Gastrocnemius medialis (tissue), 4 donors: ENCODE measurements around the gene RNF43. TPM values are rescaled to one million over a fixed set of nuclear protein-coding genes. Genes with fewer than 3 reads are reported as not detected.

Experiments used
- ATAC-seq, 2 donors: fragments of 150-250 bp; one replicate each; pipeline ENCODE4 v1.9.1; 2016
- DNase-seq, 2 donors: peaks; one replicate each; pipeline ENCODE4 v3.0.0-alpha.2; 2019
- H3K27ac ChIP-seq, 4 donors: fragments of 200-600 bp; sonication (generic); 1 replicate in 1 of 4; 2 replicates in 3 of 4; pipeline ENCODE4 v1.5.1; 2016 to 2018; ENCODE audit warnings: mild to moderate bottlenecking in 2 of 4, moderate library complexity in 1 of 4
- H3K27me3 ChIP-seq, 3 donors: fragments of 200-600 bp; sonication (generic) in 2 of 3; 1 replicate in 1 of 3; 2 replicates in 2 of 3; pipeline versions ENCODE4 v1.5.1 to v1.6.0; 2016 to 2019; ENCODE audit warnings: mild to moderate bottlenecking in 1 of 3, moderate library complexity in 1 of 3
- H3K36me3 ChIP-seq, 2 donors: fragments of 200-600 bp; sonication (generic) in 1 of 2; one replicate each; pipeline ENCODE4 v1.5.1; 2017 to 2018
- H3K4me1 ChIP-seq, 2 donors: fragments of 200-600 bp; sonication (generic) in 1 of 2; one replicate each; pipeline ENCODE4 v1.5.1; 2016 to 2017; ENCODE audit warnings: mild to moderate bottlenecking in 2 of 2
- H3K4me3 ChIP-seq, 4 donors: fragments of 200-600 bp; sonication (generic) in 3 of 4; 1 replicate in 1 of 4; 2 replicates in 3 of 4; pipeline ENCODE4 v1.5.1; 2016 to 2019; ENCODE audit warnings: mild to moderate bottlenecking in 2 of 4
- H3K9me3 ChIP-seq, 3 donors: fragments of 200-600 bp; sonication (generic) in 2 of 3; 1 replicate in 1 of 3; 2 replicates in 2 of 3; pipeline ENCODE4 v1.5.1; 2016 to 2019
- CTCF ChIP-seq, 5 experiments: fragments of 450-650 bp in 3 of 5; fragments of 200-600 bp in 2 of 5; sonication (generic) in 2 of 5; IDR thresholded peaks in 4 of 5; conservative IDR thresholded peaks in 1 of 5; 1 replicate in 4 of 5; 2 replicates in 1 of 5; pipeline ENCODE4 v1.5.1; 2016 to 2019; ENCODE audit warnings: antibody characterized with exemption in 5 of 5, mild to moderate bottlenecking in 3 of 5, moderate library complexity in 3 of 5
- POLR2A ChIP-seq, 2 donors: fragments of 450-650 bp; IDR thresholded peaks; one replicate each; pipeline ENCODE4 v1.6.1; 2017; ENCODE audit warnings: antibody characterized with exemption in 2 of 2, mild to moderate bottlenecking in 2 of 2, moderate library complexity in 2 of 2
- in situ Hi-C, 4 donors: fragments of 200-750 bp; cut with MboI; loops; one replicate each; pipeline versions ENCODE4 v1.15.0 to v1.8.0; 2017; ENCODE audit warnings: low sequenced_read_pairs in 4 of 4
- intact Hi-C: fragments of 100-400 bp; cut with DNase I; formaldehyde crosslinking; loops from one replicate; pipeline ENCODE4 v1.15.1; 2023; ENCODE audit warnings: low total_unique reads
- total RNA-seq, 4 donors: library from RNA; depleted of rRNA; stranded (reverse); fragments of >200 nt; gene quantifications; one replicate each; pipeline versions ENCODE4 v1.1.0 to v1.2.3, GENCODE V29; 2016

Gene RNF43
- total RNA-seq, 4 donors from 2014 or later, result 0.20 TPM; not detected in 3

- Histone ChIP-seq H3K9me3 (no peaks in the 10 kb centered on the region), H3K36me3 (no peaks in the 10 kb centered on the region), H3K27ac (no peak overlapping the region), H3K4me1 (no peaks in the 10 kb centered on the region), H3K27me3 (no peaks in the 10 kb centered on the region), H3K4me3 (no peak overlapping the region)
- ATAC-seq (no peak), DNase-seq (no peak)
- TF ChIP-seq POLR2A (IDR thresholded peaks at IDR 0.05), result no peak
- no peak for TF ChIP-seq CTCF (IDR thresholded peaks at IDR 0.05 in 4 of 5, conservative IDR thresholded peaks at IDR 0.05 in 1 of 5)
- in situ Hi-C loops, result loop anchor here in 1 of 4 donors (25.0 kb wide), 1 partner anchor 91 kb away; no protein-coding TSS in a partner anchor
- intact Hi-C loops, result no loop called here
These were observed 14.0 kb downstream of the RNF43 start for GRCh38 chr17:58403311-58403710.

- no peaks in the 10 kb centered on the region for H3K36me3 ChIP-seq
- no peak for ATAC-seq
- intact Hi-C loops, result no loop called here
These were observed 14.7 kb downstream of the RNF43 start for GRCh38 chr17:58402679-58403078.

GRCh38 chr17:58402047-58402446 lies 15.3 kb downstream of the RNF43 start:
- Histone ChIP-seq H3K36me3 (no peaks in the 10 kb centered on the region), H3K4me1 (no peaks in the 10 kb centered on the region), H3K27ac (no peak overlapping the region), H3K4me3 (no peak overlapping the region), H3K9me3 (no peaks in the 10 kb centered on the region), H3K27me3 (no peaks in the 10 kb centered on the region)
- TF ChIP-seq CTCF (IDR thresholded peaks at IDR 0.05 in 4 of 5, conservative IDR thresholded peaks at IDR 0.05 in 1 of 5) (no peak), POLR2A (IDR thresholded peaks at IDR 0.05) (no peak)
- in situ Hi-C loops, result loop anchor here in 1 of 4 donors (25.0 kb wide), 1 partner anchor 90 kb away; no protein-coding TSS in a partner anchor
- ATAC-seq, result no peak
- DNase-seq, result no peak
- intact Hi-C loops, result no loop called here

More at GRCh38 chr17:58402679-58403078, 14.7 kb downstream of the RNF43 start:
- TF ChIP-seq CTCF (IDR thresholded peaks at IDR 0.05 in 4 of 5, conservative IDR thresholded peaks at IDR 0.05 in 1 of 5), result no peak
- TF ChIP-seq POLR2A (IDR thresholded peaks at IDR 0.05), result no peak
- no peaks in the 10 kb centered on the region for H3K9me3 ChIP-seq
- no peak overlapping the region for H3K27ac ChIP-seq
- H3K4me1 ChIP-seq, result no peaks in the 10 kb centered on the region
- DNase-seq, result no peak
- no peak overlapping the region for H3K4me3 ChIP-seq
- in situ Hi-C loops, result loop anchor here in 1 of 4 donors (25.0 kb wide), 1 partner anchor 90 kb away; no protein-coding TSS in a partner anchor
- H3K27me3 ChIP-seq, result no peaks in the 10 kb centered on the region

- Histone ChIP-seq H3K36me3 (no peaks in the 10 kb centered on the region), H3K9me3 (no peaks in the 10 kb centered on the region), H3K27ac (no peak overlapping the region), H3K4me3 (no peak overlapping the region), H3K4me1 (no peaks in the 10 kb centered on the region), H3K27me3 (no peaks in the 10 kb centered on the region)
- intact Hi-C loops, result no loop called here
- no peak for TF ChIP-seq CTCF (IDR thresholded peaks at IDR 0.05 in 4 of 5, conservative IDR thresholded peaks at IDR 0.05 in 1 of 5)
- no peak for TF ChIP-seq POLR2A (IDR thresholded peaks at IDR 0.05)
- ATAC-seq (no peak), DNase-seq (no peak)
- in situ Hi-C loops, result loop anchor here in 1 of 4 donors (25.0 kb wide), 1 partner anchor 89 kb away; no protein-coding TSS in a partner anchor
These were observed 16.0 kb downstream of the RNF43 start for GRCh38 chr17:58401287-58401686.

GRCh38 chr17:58400826-58401225 lies 16.5 kb downstream of the RNF43 start:
- Histone ChIP-seq H3K27me3 (no peaks in the 10 kb centered on the region), H3K4me1 (no peaks in the 10 kb centered on the region), H3K27ac (no peak overlapping the region), H3K36me3 (no peaks in the 10 kb centered on the region), H3K4me3 (no peak overlapping the region), H3K9me3 (no peaks in the 10 kb centered on the region)
- ATAC-seq (no peak), DNase-seq (no peak)
- in situ Hi-C loops (loop anchor here in 1 of 4 donors (25.0 kb wide), 1 partner anchor 89 kb away; no protein-coding TSS in a partner anchor), intact Hi-C loops (no loop called here)
- TF ChIP-seq CTCF (IDR thresholded peaks at IDR 0.05 in 4 of 5, conservative IDR thresholded peaks at IDR 0.05 in 1 of 5) (no peak), POLR2A (IDR thresholded peaks at IDR 0.05) (no peak)
